ENCODE measurements around the gene DENND2D. TPM values are rescaled to one million over a fixed set of nuclear protein-coding genes. Genes with fewer than 3 reads are reported as not detected.
A peak's percentile ranks its signal among the peaks of the same experiment; 100 is the strongest.

The DENND2D gene
- total and polyA plus RNA-seq, 2 donors, result 14.4 to 23.9 TPM

DNA sequence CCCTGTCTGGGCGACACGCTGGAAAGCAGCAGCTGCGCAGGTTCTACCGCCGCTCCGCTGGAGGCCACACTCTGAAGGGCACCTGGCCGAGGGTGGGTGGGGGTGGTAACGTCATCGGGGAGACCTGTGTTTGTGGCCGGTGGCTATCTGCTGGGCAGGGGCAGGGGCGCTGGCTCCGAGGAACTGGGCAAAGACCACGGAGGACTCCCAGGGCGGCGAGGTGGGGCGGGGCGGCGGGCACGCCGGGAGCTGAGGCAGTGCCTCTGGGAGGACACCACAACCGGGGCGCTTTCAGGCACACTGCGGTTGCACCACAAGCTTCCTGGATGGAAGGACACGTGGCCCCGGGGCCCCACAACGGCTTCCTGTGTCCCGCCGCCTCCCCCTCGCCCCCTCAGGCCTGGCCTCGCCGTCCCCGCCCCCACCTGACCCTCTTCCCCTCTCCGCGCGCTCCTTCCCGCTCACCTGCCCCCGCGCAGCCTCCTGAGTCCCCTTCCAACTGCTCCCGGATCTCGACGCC lies 3.3 kb upstream of the DENND2D start:
- 7% methylated on average over 41 of the region's 41 CpGs for WGBS
- Histone ChIP-seq H3K4me1 (ENCODE audit: insufficient read depth) (no peaks in the 10 kb centered on the region), H3K4me3 (ENCODE audit: low read depth, low read length) (peak overlapping the region; percentile 79), H3K36me3 (ENCODE audit: insufficient read depth) (no peaks in the 10 kb centered on the region), H3K27ac (ENCODE audit: low read depth) (peak overlapping the region; percentile 91)
- DNase-seq (ENCODE audit: extremely low spot score), result no peak

DNA sequence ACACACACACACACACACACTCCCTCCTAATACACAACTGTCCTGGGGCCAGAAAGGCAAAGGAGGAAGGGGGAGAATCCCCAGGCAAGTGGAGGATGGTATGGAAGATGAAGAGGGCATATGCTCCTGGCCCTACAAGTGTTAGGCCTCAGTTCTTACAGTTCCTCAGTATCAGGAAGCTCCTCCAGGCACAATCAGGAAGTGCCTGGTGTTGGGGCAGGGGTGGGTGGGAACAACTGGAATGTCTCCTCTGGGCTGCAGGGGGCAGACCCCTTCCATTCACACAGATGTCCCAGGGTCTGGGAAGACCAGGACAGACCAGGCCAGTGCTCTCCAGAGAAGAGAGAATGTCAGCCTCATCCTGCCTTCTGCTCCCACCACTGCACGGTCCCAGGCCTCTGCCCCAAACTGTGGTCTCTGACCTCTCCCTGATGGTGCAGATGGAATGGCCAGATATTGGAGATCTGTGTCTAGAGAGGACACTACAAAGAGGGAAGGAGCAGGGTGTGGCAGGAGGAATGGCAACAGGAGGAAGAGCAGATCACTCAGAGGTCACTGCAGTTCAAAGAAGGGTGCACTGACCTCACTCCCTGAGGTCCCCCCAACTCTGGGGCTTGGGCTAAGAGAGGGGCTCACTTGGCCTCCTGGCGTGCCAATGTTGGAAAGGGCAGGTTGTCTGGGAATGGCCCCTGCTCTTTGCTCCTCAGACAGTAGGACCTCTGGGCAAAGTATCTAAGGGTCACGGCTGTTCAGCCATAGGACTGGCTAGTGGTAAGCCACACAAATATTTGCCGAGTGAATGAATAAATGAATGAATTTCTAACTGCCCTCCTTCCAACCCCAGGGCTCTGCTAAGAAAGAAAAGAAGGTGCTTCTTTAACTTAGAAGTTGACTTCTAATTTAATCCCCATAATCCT lies 2.5 kb upstream of the DENND2D start:
- 73% methylated on average over 4 of the region's 4 CpGs for WGBS
- H3K4me3 ChIP-seq (ENCODE audit: low read depth, low read length), result peak overlapping the region; percentile 79
- no peak for DNase-seq (ENCODE audit: extremely low spot score)
- H3K4me1 ChIP-seq (ENCODE audit: insufficient read depth), result no peaks in the 10 kb centered on the region
- H3K27ac ChIP-seq (ENCODE audit: low read depth), result peak overlapping the region; percentile 81
- H3K36me3 ChIP-seq (ENCODE audit: insufficient read depth), result no peaks in the 10 kb centered on the region

DNA sequence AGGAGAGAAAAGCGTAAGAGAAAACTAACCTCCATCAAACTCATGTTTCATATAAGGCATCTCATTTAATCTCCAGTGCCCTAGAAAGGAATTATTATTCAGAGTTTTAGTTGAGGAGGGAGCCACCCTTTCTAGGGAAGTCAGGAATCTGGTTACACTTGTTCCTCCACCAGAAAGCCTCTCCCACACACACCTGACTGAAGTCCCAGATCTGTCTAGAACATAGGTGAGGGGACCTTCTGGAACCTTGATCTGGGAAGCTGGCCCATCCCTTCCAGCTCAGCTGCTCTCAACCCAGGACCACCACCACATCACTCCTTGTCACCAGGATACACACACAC lies 1.9 kb upstream of the DENND2D start:
- WGBS, result 95% methylated on average over 1 of the region's 1 CpG
- Histone ChIP-seq H3K27ac (ENCODE audit: low read depth) (peak overlapping the region; percentile 81), H3K4me3 (ENCODE audit: low read depth, low read length) (no peak overlapping the region), H3K36me3 (ENCODE audit: insufficient read depth) (no peaks in the 10 kb centered on the region), H3K4me1 (ENCODE audit: insufficient read depth) (no peaks in the 10 kb centered on the region)
- no peak for DNase-seq (ENCODE audit: extremely low spot score)

DNA sequence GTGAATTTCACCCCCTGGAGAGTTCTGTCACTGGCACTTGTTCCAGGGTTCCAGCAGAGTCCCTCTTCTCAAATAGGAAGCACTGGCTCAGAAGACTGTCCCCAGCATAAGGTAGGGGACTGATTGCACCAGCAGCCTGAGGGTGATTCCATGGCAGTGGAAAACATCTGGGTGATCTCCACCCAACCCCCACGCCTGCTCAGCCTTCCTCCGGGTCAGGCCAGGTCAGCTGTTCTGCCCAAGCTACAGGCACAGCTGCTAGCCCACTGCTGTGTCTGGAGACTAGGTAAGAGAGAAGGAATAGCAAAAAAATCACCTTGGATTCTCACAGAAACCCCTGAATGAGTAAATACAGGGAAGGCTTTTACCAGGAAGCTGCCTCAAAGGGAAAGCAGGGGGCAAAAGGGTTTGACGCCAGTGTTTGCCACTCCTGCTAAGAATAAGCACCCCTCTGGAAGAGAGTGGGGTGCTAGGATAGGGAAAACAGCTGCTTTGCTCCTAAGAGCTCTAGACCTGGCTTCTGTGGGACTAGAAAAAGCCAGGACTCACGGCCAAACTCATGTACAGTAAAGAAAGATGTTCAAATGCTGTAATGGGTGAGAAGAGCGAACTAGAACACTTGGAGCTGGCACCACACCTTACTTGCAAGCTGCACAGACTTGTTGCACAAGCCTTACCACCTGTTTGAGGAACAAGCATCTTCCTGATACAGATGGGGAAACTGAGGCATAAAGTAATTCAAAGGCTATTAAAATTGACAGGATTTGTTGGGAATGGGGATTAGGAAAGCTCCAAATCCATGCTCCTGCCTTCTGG lies 1.0 kb upstream of the DENND2D start:
- no peaks in the 10 kb centered on the region for H3K4me1 ChIP-seq (ENCODE audit: insufficient read depth)
- H3K36me3 ChIP-seq (ENCODE audit: insufficient read depth), result no peaks in the 10 kb centered on the region
- 60% methylated on average over 5 of the region's 5 CpGs for WGBS
- H3K27ac ChIP-seq (ENCODE audit: low read depth), result peak overlapping the region; percentile 73
- DNase-seq (ENCODE audit: extremely low spot score), result no peak
- H3K4me3 ChIP-seq (ENCODE audit: low read depth, low read length), result no peak overlapping the region

DNA sequence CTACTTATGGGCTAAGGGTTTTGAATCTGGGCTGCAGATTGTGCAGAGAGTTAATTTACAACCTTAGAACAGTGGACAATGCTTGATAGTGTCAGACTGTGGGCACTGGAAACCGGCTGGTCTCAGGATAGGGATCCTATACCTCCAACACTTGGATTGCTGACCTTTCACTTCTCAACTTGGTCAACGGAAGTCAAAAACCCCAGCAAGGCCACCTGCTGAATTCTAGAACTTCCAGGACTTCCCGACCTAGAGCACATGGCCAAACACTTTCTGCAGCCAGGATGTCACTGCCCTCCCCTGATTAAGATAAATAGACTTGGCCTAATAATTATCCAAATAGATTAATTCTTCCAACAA lies 336 bp upstream of the DENND2D start:
- 75% methylated on average over 3 of the region's 3 CpGs for WGBS
- no peak for DNase-seq (ENCODE audit: extremely low spot score)
- Histone ChIP-seq H3K4me1 (ENCODE audit: insufficient read depth) (no peaks in the 10 kb centered on the region), H3K36me3 (ENCODE audit: insufficient read depth) (no peaks in the 10 kb centered on the region), H3K4me3 (ENCODE audit: low read depth, low read length) (no peak overlapping the region), H3K27ac (ENCODE audit: low read depth) (peak overlapping the region; percentile 65)

DNA sequence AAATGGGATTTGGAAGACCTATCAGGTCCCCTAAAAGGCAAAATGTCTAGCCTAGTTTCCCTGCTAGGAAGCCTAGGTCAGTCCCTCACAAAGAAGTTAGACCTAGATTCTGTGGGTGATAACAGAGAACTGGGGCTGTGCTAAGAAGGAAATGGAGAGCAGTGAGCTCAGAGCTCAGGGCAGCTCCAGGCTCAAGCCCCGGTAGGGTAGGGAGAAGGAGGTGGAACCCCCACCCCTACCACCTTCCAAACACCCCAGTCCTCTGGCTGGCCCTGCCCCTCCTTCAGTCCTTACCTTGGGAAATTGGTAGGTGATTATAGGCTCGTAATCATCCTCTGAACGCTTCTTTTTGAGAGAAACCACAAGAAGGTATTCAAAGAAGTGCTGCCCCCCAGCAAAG lies 1.1 kb downstream of the DENND2D start:
- H3K36me3 ChIP-seq (ENCODE audit: insufficient read depth), result no peaks in the 10 kb centered on the region
- peak overlapping the region; percentile 31 for H3K4me3 ChIP-seq (ENCODE audit: low read depth, low read length)
- peak overlapping the region; percentile 65 for H3K27ac ChIP-seq (ENCODE audit: low read depth)
- H3K4me1 ChIP-seq (ENCODE audit: insufficient read depth), result no peaks in the 10 kb centered on the region
- no peak for DNase-seq (ENCODE audit: extremely low spot score)
- WGBS, result 80% methylated on average over 3 of the region's 3 CpGs

DNA sequence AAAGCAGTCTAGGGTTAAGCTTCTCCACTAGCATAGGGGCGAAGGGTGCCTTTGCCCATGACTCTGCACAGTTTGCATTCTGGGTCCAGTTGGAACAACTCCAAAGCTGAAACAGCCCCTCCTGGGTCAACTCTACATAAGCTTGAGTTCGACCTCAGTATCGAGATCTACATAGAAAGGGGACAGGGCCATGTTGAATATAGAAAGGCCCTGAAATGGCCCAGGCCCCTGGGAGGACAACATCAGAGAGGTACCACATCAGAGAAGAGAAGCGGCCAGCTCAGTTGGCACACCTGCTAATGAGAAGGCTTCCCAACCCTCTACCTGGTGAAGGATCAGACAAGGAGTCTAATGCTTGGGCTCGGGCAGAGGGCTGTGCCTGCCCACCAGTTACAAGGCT lies 1.6 kb downstream of the DENND2D start:
- H3K27ac ChIP-seq (ENCODE audit: low read depth), result peak overlapping the region; percentile 55
- no peaks in the 10 kb centered on the region for H3K36me3 ChIP-seq (ENCODE audit: insufficient read depth)
- peak overlapping the region; percentile 31 for H3K4me3 ChIP-seq (ENCODE audit: low read depth, low read length)
- no peaks in the 10 kb centered on the region for H3K4me1 ChIP-seq (ENCODE audit: insufficient read depth)
- 90% methylated on average over 5 of the region's 5 CpGs for WGBS
- no peak for DNase-seq (ENCODE audit: extremely low spot score)

DNA sequence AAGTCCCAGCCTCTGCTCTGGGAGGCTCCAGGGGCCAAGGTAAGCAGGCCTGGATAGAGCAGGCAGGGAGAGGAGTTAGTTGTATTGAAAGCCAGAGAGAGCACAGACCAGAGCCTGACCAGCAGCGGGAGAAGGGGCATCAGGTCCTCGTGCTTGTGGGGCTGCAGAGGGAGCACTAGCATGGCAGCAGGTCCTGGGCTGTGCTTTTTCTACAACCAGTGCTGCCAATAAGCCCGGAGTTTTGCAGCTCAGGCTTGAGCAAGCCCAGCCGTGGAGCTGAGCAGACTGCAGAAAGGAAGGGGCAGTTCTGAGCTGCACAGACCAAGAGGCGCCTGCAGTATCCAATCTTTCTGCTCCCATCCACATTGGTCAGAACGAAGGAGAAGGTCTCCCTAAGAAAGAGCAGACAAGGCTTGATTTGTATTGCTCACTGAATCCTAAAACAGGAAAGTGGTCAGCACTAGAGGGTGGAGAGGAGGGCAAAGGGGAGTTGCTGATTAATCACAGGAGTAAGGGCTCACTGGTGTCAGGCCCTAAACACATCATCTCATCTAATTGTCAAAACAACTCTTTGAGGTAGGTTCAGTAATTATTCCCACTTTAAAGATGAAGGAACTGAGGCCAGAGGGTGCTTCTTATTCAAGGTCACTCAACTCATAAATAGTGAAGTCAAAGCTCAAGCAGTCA lies 2.7 kb downstream of the DENND2D start:
- no peak overlapping the region for H3K4me3 ChIP-seq (ENCODE audit: low read depth, low read length)
- no peaks in the 10 kb centered on the region for H3K4me1 ChIP-seq (ENCODE audit: insufficient read depth)
- no peaks in the 10 kb centered on the region for H3K36me3 ChIP-seq (ENCODE audit: insufficient read depth)
- WGBS, result 61% methylated on average over 6 of the region's 6 CpGs
- no peak overlapping the region for H3K27ac ChIP-seq (ENCODE audit: low read depth)
- DNase-seq (ENCODE audit: extremely low spot score), result no peak

DNA sequence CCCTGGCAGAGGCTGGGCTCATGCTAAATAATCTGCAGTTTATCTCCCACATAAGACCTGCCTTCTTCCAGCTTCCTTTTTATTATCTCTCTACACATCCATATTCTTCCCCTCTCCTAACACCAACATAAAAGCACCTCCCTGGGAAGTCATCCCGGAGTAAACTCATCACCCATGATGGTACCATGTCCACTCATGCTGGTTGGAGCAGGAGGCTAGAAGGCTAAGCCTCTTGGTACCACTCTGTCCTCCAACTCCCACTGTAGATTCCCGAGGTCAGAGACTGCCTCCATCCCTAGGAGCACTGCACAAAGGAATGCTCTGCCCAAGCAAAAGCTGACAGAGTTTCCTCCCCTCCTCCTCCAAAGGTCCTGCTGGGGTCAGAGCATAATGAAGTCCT lies 4.2 kb downstream of the DENND2D start:
- H3K36me3 ChIP-seq (ENCODE audit: insufficient read depth), result no peaks in the 10 kb centered on the region
- H3K4me1 ChIP-seq (ENCODE audit: insufficient read depth), result no peaks in the 10 kb centered on the region
- no peak overlapping the region for H3K27ac ChIP-seq (ENCODE audit: low read depth)
- WGBS, result 82% methylated on average over 2 of the region's 2 CpGs
- no peak overlapping the region for H3K4me3 ChIP-seq (ENCODE audit: low read depth, low read length)
- DNase-seq (ENCODE audit: extremely low spot score), result no peak

DNA sequence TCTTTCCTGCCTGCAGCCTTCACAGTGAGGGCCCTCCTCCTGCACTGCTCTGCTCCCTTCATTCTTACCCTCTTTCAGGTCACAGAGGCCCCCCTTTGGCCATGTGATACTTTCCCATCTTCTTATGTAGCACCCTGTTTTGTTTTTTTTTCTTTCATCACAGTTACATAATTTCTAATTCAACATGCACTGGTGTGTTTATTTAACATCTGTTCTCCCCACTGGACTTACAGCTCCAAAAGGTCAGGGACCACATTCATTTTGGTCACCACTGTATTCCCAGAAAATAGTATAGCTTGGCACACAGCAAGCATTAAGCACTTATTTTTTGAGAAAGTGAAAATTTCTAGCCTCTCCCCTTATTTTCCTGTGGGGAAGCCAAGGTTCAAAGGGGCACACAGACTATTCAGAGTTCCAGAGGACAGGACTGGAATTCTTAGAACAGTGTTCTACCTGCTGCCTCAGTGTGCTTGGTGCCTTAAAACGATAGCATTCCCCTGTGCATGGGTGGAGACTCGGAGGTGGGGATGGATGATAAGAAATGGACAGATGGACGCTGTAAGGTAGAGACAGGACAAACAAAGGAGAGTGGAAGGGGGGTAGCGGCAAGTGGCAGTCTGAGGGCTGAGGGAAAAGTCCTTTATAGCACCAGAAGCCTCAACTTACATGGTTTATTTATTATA lies 5.3 kb downstream of the DENND2D start:
- no peaks in the 10 kb centered on the region for H3K36me3 ChIP-seq (ENCODE audit: insufficient read depth)
- DNase-seq (ENCODE audit: extremely low spot score), result no peak
- H3K27ac ChIP-seq (ENCODE audit: low read depth), result no peak overlapping the region
- H3K4me1 ChIP-seq (ENCODE audit: insufficient read depth), result peaks cover 3% of the 10 kb centered on the region
- WGBS, result 73% methylated on average over 4 of the region's 4 CpGs
- H3K4me3 ChIP-seq (ENCODE audit: low read depth, low read length), result no peak overlapping the region

DNA sequence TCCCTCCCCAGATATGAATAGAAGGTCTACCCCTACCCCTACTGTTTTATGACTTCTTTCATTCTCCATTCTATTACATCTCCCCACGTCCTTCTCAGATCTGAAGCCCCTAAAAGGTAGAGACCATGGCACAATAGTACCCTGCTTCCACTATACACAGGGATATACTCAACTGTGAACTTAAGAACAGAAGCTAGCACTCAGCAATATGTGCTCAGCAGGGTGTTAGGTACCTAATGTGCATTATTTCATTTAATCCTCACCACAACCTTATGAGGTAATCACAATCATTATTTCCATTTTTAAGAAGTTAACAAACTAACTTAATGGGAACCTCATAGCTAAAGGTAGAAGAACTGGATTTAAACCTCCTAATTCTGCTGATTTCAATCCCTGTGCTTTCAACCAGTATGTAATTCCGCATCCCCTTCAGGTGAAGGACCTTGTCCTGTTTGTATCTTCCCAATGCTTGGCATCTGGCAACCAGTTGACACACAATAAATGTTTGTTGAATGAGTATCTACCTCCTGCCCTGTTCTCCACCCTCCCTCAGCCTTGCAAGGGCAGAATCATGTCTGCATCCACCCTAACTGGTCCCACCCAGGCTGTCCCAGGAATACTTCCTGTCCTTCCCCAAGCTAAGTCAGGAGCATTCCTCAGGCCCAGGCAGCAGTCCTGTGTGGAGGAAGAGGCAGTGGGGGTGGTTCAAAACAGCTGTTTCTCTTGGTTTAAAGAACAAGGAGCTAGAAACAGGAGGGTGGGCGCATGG lies 6.5 kb downstream of the DENND2D start:
- Histone ChIP-seq H3K36me3 (ENCODE audit: insufficient read depth) (no peaks in the 10 kb centered on the region), H3K27ac (ENCODE audit: low read depth) (no peak overlapping the region), H3K4me3 (ENCODE audit: low read depth, low read length) (no peak overlapping the region), H3K4me1 (ENCODE audit: insufficient read depth) (peaks cover 3% of the 10 kb centered on the region)
- WGBS, result 91% methylated on average over 3 of the region's 3 CpGs
- DNase-seq (ENCODE audit: extremely low spot score), result no peak

DNA sequence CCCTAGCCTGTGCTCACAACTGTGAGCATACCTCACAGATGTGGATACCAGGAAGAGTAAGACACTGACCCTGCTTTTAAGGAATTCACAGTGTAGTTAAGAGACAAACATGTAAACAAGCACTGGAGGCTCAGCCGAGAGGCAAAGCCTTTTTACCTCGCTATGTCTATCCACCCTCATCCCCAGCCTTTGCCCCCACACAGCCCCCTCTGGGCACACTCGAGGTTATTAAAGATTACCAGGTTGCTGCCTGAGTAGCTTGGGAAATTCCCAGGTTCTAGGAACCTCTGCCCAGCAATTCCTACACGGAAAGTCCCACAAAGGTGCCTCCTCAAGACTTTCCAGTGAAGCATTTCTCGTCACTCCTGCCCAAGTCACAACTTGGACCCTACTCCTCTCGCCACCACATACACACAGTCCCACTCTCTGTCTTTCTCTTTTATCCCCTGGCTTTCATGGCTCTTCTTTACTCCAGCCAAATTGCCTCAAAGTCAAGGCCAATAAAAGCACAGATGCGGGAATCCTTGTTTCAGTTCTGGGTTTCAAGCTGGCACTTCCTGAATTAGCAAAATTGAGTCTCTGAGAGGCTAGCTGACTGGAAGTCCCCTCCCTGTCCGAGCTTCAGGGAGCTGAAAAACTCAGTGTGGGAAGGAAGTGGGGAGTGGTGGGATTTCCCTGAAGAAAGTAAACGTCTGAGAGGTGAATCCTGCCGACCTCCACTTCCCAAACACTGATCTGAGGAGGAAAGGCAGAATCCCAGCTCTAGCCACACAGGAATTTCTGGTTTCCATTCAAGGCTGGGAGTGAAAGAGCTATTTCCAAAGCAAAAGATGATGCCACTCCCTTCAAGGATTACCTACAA lies 7.6 kb downstream of the DENND2D start:
- DNase-seq (ENCODE audit: extremely low spot score), result no peak
- peak overlapping the region; percentile 74 for H3K27ac ChIP-seq (ENCODE audit: low read depth)
- peaks cover 3% of the 10 kb centered on the region for H3K4me1 ChIP-seq (ENCODE audit: insufficient read depth)
- 40% methylated on average over 10 of the region's 10 CpGs for WGBS
- no peak overlapping the region for H3K4me3 ChIP-seq (ENCODE audit: low read depth, low read length)
- H3K36me3 ChIP-seq (ENCODE audit: insufficient read depth), result no peaks in the 10 kb centered on the region
